ENCODE measurements around the gene BARD1. TPM values are rescaled to one million over a fixed set of nuclear protein-coding genes. Genes with fewer than 3 reads are reported as not detected.

The BARD1 gene
- total RNA-seq, 3 donors from 2014 or later (not counting 1 experiment from before 2014, with no cell fraction given), result 11.5 to 16.5 (median 13.9) TPM

DNA sequence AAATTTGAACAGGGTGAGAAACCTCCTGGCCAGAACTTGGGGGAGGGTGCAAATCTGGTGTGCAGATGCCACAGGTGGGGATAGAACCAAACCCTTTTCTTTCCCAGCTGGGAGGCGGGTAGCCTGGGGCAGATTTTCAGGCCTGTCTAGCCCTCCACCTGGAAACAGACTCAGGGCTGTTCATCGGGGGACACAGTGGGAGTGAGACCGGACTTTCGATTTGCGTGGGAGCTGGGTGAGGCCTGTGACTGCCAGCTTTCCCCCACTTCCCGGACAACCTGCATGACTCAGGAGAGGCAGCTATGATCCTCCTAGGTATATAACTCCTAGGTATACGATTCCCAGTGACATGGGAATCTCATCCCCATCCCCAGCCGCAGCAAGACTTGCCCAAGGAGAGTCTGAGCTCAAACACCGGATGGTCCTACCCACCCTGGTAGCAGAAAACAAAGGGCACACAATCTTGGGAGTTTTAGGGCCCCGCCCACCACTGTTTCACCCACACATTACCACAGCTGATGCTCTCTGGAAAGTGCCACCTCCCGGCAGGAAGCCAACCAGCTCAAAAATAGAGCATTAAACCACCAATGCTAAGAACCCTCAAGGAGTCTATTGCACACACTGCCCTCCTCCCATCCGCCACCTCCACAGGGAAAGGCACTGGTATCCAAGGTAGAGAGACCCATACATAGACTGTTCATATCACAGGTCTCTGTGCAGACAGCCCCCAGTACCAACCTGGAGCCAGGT lies 92.5 kb downstream of the BARD1 start:
- 93% methylated on average over 12 of the region's 12 CpGs for WGBS (ENCODE audit: insufficient coverage)
- Mint-ChIP-seq H3K36me3 (peaks cover 15% of the 10 kb centered on the region), H3K27me3 (ENCODE audit: low read depth in 2 of 2) (no peaks in the 10 kb centered on the region), H3K9me3 (peaks cover 0 to 3% of the 10 kb centered on the region in 2 donors), H3K27ac (no peak overlapping the region), H3K4me1 (peaks cover 5 to 6% of the 10 kb centered on the region in 2 donors), H3K4me3 (no peak overlapping the region)
- H3K4me3 ChIP-seq (ENCODE audit: low read length), result no peak overlapping the region
- no peaks in the 10 kb centered on the region for H3K36me3 ChIP-seq (ENCODE audit: control insufficient read depth, insufficient read depth, low read length)
- H3K27ac ChIP-seq (ENCODE audit: low read length), result no peak overlapping the region
- H3K27me3 ChIP-seq (ENCODE audit: control insufficient read depth, insufficient read depth, low read length), result no peaks in the 10 kb centered on the region
- no peaks in the 10 kb centered on the region for H3K9me3 ChIP-seq (ENCODE audit: control insufficient read depth, insufficient read depth, low read length)
- peaks cover 5% of the 10 kb centered on the region for H3K4me1 ChIP-seq (ENCODE audit: control insufficient read depth, insufficient read depth, low read length)
- no peak for ATAC-seq
- intact Hi-C loops (cut with micrococcal nuclease), result no loop called here
- TF ChIP-seq CTCF (IDR thresholded peaks at IDR 0.05), result no peak
- DNase-seq, result no peak

DNA sequence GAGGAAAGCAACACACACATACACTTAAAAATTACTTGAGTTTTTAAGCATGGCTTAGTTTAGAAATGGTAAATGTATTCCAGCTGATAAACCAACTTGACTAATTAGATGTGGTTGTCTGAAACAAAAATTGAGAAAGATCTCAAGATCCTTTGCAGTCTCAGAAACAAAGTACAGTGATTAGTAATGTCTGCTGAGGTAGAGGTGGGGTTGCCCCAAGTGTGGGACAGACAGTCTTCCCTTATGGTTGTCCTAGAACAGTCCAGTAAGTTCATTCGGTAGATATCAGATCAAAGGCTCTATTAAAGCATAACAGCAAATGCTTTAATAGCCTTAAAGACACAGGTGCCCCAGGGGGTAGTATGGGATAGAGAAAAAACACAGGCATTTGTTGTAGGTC lies 94.5 kb downstream of the BARD1 start:
- no peaks in the 10 kb centered on the region for H3K9me3 ChIP-seq (ENCODE audit: control insufficient read depth, insufficient read depth, low read length)
- H3K27ac ChIP-seq (ENCODE audit: low read length), result no peak overlapping the region
- Mint-ChIP-seq H3K27me3 (ENCODE audit: low read depth in 2 of 2) (no peaks in the 10 kb centered on the region), H3K9me3 (no peaks in the 10 kb centered on the region), H3K27ac (no peak overlapping the region), H3K4me1 (peaks cover 5 to 6% of the 10 kb centered on the region in 2 donors), H3K36me3 (peaks cover 8% of the 10 kb centered on the region), H3K4me3 (no peak overlapping the region)
- intact Hi-C loops (cut with micrococcal nuclease), result no loop called here
- WGBS (ENCODE audit: insufficient coverage), result 0% methylated on average over 1 of the region's 1 CpG
- no peaks in the 10 kb centered on the region for H3K36me3 ChIP-seq (ENCODE audit: control insufficient read depth, insufficient read depth, low read length)
- peaks cover 5% of the 10 kb centered on the region for H3K4me1 ChIP-seq (ENCODE audit: control insufficient read depth, insufficient read depth, low read length)
- H3K4me3 ChIP-seq (ENCODE audit: low read length), result no peak overlapping the region
- no peak for TF ChIP-seq CTCF (IDR thresholded peaks at IDR 0.05)
- ATAC-seq (no peak), DNase-seq (no peak)
- no peaks in the 10 kb centered on the region for H3K27me3 ChIP-seq (ENCODE audit: control insufficient read depth, insufficient read depth, low read length)

- Histone ChIP-seq H3K4me1 (ENCODE audit: control insufficient read depth, insufficient read depth, low read length) (peaks cover 5% of the 10 kb centered on the region), H3K27me3 (ENCODE audit: control insufficient read depth, insufficient read depth, low read length) (no peaks in the 10 kb centered on the region), H3K9me3 (ENCODE audit: control insufficient read depth, insufficient read depth, low read length) (no peaks in the 10 kb centered on the region), H3K27ac (ENCODE audit: low read length) (no peak overlapping the region), H3K36me3 (ENCODE audit: control insufficient read depth, insufficient read depth, low read length) (no peaks in the 10 kb centered on the region), H3K4me3 (ENCODE audit: low read length) (no peak overlapping the region)
- Mint-ChIP-seq H3K27me3 (ENCODE audit: low read depth in 2 of 2) (no peaks in the 10 kb centered on the region), H3K36me3 (peaks cover 4% of the 10 kb centered on the region), H3K27ac (no peak overlapping the region), H3K4me3 (no peak overlapping the region), H3K4me1 (peaks cover 4 to 6% of the 10 kb centered on the region in 2 donors), H3K9me3 (no peaks in the 10 kb centered on the region)
- no peak for ATAC-seq
- TF ChIP-seq CTCF (IDR thresholded peaks at IDR 0.05), result no peak
- intact Hi-C loops (cut with micrococcal nuclease), result no loop called here
- no peak for DNase-seq
- 96% methylated on average over 3 of the region's 8 CpGs for WGBS (ENCODE audit: insufficient coverage)
These were observed 96.2 kb downstream of the BARD1 start for GRCh38 chr2:214713080-214713830.
